Measurements from ENCODE around the gene TMEM128. TPM values are rescaled to one million over a fixed set of nuclear protein-coding genes. Genes with fewer than 3 reads are reported as not detected.
A peak's percentile ranks its signal among the peaks of the same experiment; 100 is the strongest.
"Not testable (repeated sequence)": the region's sequence is repeated elsewhere in the genome, so short reads cannot be mapped to it uniquely, and the experiment has no call there.

TMEM128 gene
- total RNA-seq, 2 experiments from 2014 or later, result 18.4 to 18.6 TPM

GRCh38 chr4:4247696-4248028 is 361 bp downstream of the TMEM128 start:
- Mint-ChIP-seq H3K27me3 (peaks cover 7% of the 10 kb centered on the region), H3K27ac (peak overlapping the region; percentile 94), H3K36me3 (peaks cover 12% of the 10 kb centered on the region), H3K4me3 (peak overlapping the region; percentile 92), H3K4me1 (peaks cover 24% of the 10 kb centered on the region), H3K9me3 (no peaks in the 10 kb centered on the region)
- POLR2A ChIA-PET, result interaction anchor here (0.7 to 1.9 kb wide), 13 partner anchors 9 to 294 kb away, joined by 3 to 9 read pairs (median 4); partner anchors contain the start of genes LYAR, STX18 and ZBTB49
- DNase-seq (no peak), ATAC-seq (ENCODE audit: low read depth) (peak; percentile 11)

GRCh38 chr4:4245172-4245571 is 2.9 kb downstream of the TMEM128 start:
- no peak overlapping the region for H3K4me3 Mint-ChIP-seq
- no peak for ATAC-seq (ENCODE audit: low read depth)
- no peak overlapping the region for H3K27ac Mint-ChIP-seq
- POLR2A ChIA-PET, result no interaction called here
- no peaks in the 10 kb centered on the region for H3K27me3 Mint-ChIP-seq
- H3K4me1 Mint-ChIP-seq, result peaks cover 24% of the 10 kb centered on the region
- peaks cover 18% of the 10 kb centered on the region for H3K36me3 Mint-ChIP-seq
- no peaks in the 10 kb centered on the region for H3K9me3 Mint-ChIP-seq
- no peak for DNase-seq

- H3K4me3 Mint-ChIP-seq; H3K27me3 Mint-ChIP-seq; DNase-seq; H3K4me1 Mint-ChIP-seq; H3K9me3 Mint-ChIP-seq; H3K27ac Mint-ChIP-seq; ATAC-seq (ENCODE audit: low read depth); POLR2A ChIA-PET: not testable (repeated sequence)
- H3K36me3 Mint-ChIP-seq, result peaks cover 33% of the 10 kb centered on the region
These were observed 8.5 kb downstream of the TMEM128 start for GRCh38 chr4:4239551-4239950.

- no peak overlapping the region for H3K27ac Mint-ChIP-seq
- H3K4me3 Mint-ChIP-seq, result no peak overlapping the region
- H3K4me1 Mint-ChIP-seq, result peaks cover 2% of the 10 kb centered on the region
- H3K27me3 Mint-ChIP-seq, result peaks cover 19% of the 10 kb centered on the region
- peaks cover 22% of the 10 kb centered on the region for H3K36me3 Mint-ChIP-seq
- H3K9me3 Mint-ChIP-seq, result peaks cover 6% of the 10 kb centered on the region
- ATAC-seq (ENCODE audit: low read depth), result no peak
- POLR2A ChIA-PET, result no interaction called here
- no peak for DNase-seq
These were observed 14.4 kb downstream of the TMEM128 start for GRCh38 chr4:4233610-4234009.

GRCh38 chr4:4228356-4228668 is 19.7 kb downstream of the TMEM128 start:
- H3K36me3 Mint-ChIP-seq, result peaks cover 10% of the 10 kb centered on the region
- H3K4me3 Mint-ChIP-seq, result no peak overlapping the region
- H3K27me3 Mint-ChIP-seq, result peaks cover 57% of the 10 kb centered on the region
- H3K9me3 Mint-ChIP-seq, result peaks cover 4% of the 10 kb centered on the region
- DNase-seq, result no peak
- no peak for ATAC-seq (ENCODE audit: low read depth)
- POLR2A ChIA-PET, result no interaction called here
- H3K4me1 Mint-ChIP-seq, result peaks cover 2% of the 10 kb centered on the region
- no peak overlapping the region for H3K27ac Mint-ChIP-seq

- no peak overlapping the region for H3K27ac Mint-ChIP-seq
- peaks cover 8% of the 10 kb centered on the region for H3K36me3 Mint-ChIP-seq
- peaks cover 61% of the 10 kb centered on the region for H3K27me3 Mint-ChIP-seq
- peaks cover 2% of the 10 kb centered on the region for H3K4me1 Mint-ChIP-seq
- DNase-seq (no peak), ATAC-seq (ENCODE audit: low read depth) (no peak)
- H3K9me3 Mint-ChIP-seq, result peaks cover under 1% of the 10 kb centered on the region
- POLR2A ChIA-PET, result no interaction called here
- H3K4me3 Mint-ChIP-seq, result peak overlapping the region; percentile 22
These were observed 20.3 kb downstream of the TMEM128 start for GRCh38 chr4:4227510-4228355.

GRCh38 chr4:4226606-4227438 is 21.2 kb downstream of the TMEM128 start, which contains the start of gene OTOP1:
Gene OTOP1 (minus strand): TSS chr4:4226929. CDS start chr4:4226864, 65 bp downstream.
- Mint-ChIP-seq H3K27me3 (peaks cover 68% of the 10 kb centered on the region), H3K9me3 (no peaks in the 10 kb centered on the region), H3K4me1 (peaks cover 2% of the 10 kb centered on the region), H3K27ac (no peak within 1 kb of the TSS), H3K4me3 (peak within 1 kb of the TSS; percentile 22), H3K36me3 (peaks cover 8% of the 10 kb centered on the region)
- POLR2A ChIA-PET, result no interaction called here
- peak; percentile 25 for DNase-seq
- ATAC-seq (ENCODE audit: low read depth), result no peak

GRCh38 chr4:4225915-4226605 is 22.0 kb downstream of the TMEM128 start:
- Mint-ChIP-seq H3K4me1 (peaks cover 2% of the 10 kb centered on the region), H3K27ac (no peak overlapping the region), H3K27me3 (peaks cover 73% of the 10 kb centered on the region), H3K4me3 (no peak overlapping the region), H3K9me3 (no peaks in the 10 kb centered on the region), H3K36me3 (peaks cover 8% of the 10 kb centered on the region)
- DNase-seq (peak; percentile 29), ATAC-seq (ENCODE audit: low read depth) (no peak)
- POLR2A ChIA-PET, result no interaction called here

GRCh38 chr4:4217113-4217512 is 30.9 kb downstream of the TMEM128 start:
- DNase-seq (no peak), ATAC-seq (ENCODE audit: low read depth) (no peak)
- no peak overlapping the region for H3K4me3 Mint-ChIP-seq
- peaks cover 25% of the 10 kb centered on the region for H3K27me3 Mint-ChIP-seq
- POLR2A ChIA-PET, result no interaction called here
- no peaks in the 10 kb centered on the region for H3K4me1 Mint-ChIP-seq
- H3K9me3 Mint-ChIP-seq, result no peaks in the 10 kb centered on the region
- no peak overlapping the region for H3K27ac Mint-ChIP-seq
- H3K36me3 Mint-ChIP-seq, result no peaks in the 10 kb centered on the region

- DNase-seq (no peak), ATAC-seq (ENCODE audit: low read depth) (no peak)
- H3K36me3 Mint-ChIP-seq, result no peaks in the 10 kb centered on the region
- H3K4me3 Mint-ChIP-seq, result no peak overlapping the region
- POLR2A ChIA-PET, result no interaction called here
- H3K27ac Mint-ChIP-seq, result no peak overlapping the region
- H3K27me3 Mint-ChIP-seq, result peaks cover 24% of the 10 kb centered on the region
- no peaks in the 10 kb centered on the region for H3K9me3 Mint-ChIP-seq
- no peaks in the 10 kb centered on the region for H3K4me1 Mint-ChIP-seq
These were observed 31.4 kb downstream of the TMEM128 start for GRCh38 chr4:4216648-4217047.

GRCh38 chr4:4213674-4214073 is 34.3 kb downstream of the TMEM128 start:
- H3K27ac Mint-ChIP-seq; H3K4me1 Mint-ChIP-seq; H3K9me3 Mint-ChIP-seq; H3K36me3 Mint-ChIP-seq; POLR2A ChIA-PET; H3K4me3 Mint-ChIP-seq; DNase-seq; ATAC-seq (ENCODE audit: low read depth): not testable (repeated sequence)
- H3K27me3 Mint-ChIP-seq, result peaks cover 30% of the 10 kb centered on the region

GRCh38 chr4:4206204-4206603 is 41.8 kb downstream of the TMEM128 start:
- no peak overlapping the region for H3K4me3 Mint-ChIP-seq

GRCh38 chr4:4204401-4204745 is 43.6 kb downstream of the TMEM128 start:
- no peaks in the 10 kb centered on the region for H3K36me3 Mint-ChIP-seq
- no peaks in the 10 kb centered on the region for H3K4me1 Mint-ChIP-seq
- POLR2A ChIA-PET, result no interaction called here
- no peak for DNase-seq
- H3K27ac Mint-ChIP-seq, result no peak overlapping the region
- ATAC-seq (ENCODE audit: low read depth), result no peak
- no peak overlapping the region for H3K4me3 Mint-ChIP-seq
- H3K27me3 Mint-ChIP-seq, result peaks cover 21% of the 10 kb centered on the region
- no peaks in the 10 kb centered on the region for H3K9me3 Mint-ChIP-seq

More at GRCh38 chr4:4206204-4206603, 41.8 kb downstream of the TMEM128 start:
- POLR2A ChIA-PET, result no interaction called here
- Mint-ChIP-seq H3K27me3 (peaks cover 29% of the 10 kb centered on the region), H3K9me3 (no peaks in the 10 kb centered on the region), H3K36me3 (no peaks in the 10 kb centered on the region), H3K27ac (no peak overlapping the region), H3K4me1 (no peaks in the 10 kb centered on the region)
- DNase-seq (no peak), ATAC-seq (ENCODE audit: low read depth) (no peak)
